Activated CD4-positive, CD25-positive, alpha-beta regulatory T cell (primary cell): ENCODE measurements around the gene TRIM27.
"Not testable (repeated sequence)": the region's sequence is repeated elsewhere in the genome, so short reads cannot be mapped to it uniquely, and the experiment has no call there.

Experiments used
- DNase-seq, 4 experiments: peaks; one replicate each; lab custom pipeline; 2025; lab: John Stamatoyannopoulos, UW

The TRIM27 gene

GRCh38 chr6:28864326-28864923, 59.4 kb downstream of the TRIM27 start:
- no peak for DNase-seq

- DNase-seq: peak; percentile 40 to 79 (median 59)
These were observed 60.0 kb downstream of the TRIM27 start for GRCh38 chr6:28863604-28864325.

DNA sequence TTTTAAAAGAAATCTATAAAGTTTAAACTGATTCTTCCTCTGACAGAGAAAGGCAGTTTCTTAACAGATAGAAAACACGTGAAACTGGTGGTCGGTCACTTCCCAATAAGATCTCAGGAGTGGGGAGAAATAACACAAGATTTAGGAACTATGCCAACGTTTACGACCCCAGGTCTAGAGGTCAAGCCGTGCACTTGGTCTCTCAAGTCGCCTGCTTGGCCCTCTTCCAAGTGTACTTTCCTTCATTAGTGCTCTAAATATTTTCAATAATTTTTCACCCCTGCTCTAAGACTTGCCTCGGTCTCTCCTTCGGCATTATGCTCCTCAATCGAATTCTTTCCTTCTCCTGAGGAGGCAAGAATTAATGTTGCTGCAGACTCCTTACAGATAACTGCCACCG, 61.7 kb downstream of the TRIM27 start:
- DNase-seq: no peak

DNA sequence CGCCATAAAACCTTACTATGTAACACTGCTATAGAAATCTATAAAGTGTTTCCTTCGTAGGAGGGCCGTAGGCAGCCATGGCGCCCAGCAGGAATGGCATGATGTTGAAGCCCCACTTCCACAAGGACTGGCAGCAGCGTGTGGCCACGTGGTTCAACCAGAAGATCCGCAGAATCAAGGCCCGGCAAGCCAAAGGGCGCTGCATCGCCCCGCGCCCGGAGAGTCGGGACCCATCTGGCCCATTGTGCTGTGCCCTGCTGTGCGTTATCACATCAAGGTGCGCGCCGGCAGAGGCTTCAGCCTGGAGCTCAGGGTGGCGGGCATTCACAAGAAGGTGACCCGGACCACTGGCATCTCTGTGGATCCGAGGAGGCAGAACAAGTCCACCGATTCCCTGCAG, 62.4 kb downstream of the TRIM27 start:
- DNase-seq: no peak

DNA sequence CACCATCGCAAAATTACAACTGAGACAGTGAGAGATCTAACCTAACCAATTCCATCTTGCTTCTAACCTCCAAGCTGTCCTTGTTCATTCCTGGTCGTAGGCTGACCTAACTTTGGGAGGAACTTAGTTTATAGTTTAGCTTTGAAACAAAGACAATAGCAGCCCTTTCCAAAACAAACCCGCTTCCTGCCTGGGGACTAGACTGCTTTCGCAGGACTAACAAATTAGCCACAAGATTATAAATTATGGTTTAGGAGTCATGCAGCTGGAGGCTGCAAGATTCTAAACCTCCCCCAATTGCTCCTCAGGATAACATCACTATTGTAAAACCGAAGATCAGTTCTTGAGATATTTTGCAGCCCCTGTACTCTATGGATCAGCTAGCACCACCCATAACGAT, 63.2 kb downstream of the TRIM27 start:
- DNase-seq: no peak

DNA sequence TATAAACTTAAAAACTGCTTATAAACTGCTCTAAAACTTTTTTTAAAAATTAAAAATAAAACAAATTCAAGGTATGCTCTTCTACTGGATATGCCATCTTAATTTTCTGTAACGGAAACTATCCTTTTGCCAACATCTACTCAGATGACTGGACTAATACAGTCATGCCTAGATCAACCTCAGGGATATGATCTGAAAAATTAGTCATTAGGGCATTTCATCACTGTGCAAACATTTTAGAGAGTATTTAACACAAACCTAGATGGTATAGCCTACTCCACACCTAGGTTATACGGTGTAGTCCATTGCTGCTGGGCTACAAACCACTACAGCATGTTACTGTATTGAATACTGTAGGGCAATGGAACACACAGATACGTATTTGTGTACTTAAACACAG, 64.8 kb downstream of the TRIM27 start:
- DNase-seq: no peak

DNA sequence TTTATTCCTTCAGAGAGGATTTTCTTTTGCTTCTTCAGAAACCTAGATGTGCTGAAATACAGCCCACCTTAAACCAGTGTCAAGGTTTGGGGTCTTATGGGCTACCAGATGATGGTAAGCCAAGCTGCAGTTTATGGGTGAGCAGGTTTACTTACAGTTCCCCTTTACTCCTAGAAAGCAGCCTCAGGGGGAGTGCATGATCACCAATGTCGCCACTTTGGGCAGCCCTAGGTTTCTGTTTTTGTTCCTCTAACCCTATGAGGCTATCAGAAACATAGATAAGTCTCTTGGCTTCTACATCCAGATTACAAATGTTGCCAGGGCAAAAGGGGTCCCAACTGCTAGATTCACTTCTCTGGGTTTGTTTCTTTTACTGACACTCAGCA, 67.2 kb downstream of the TRIM27 start:
- DNase-seq: no peak

DNA sequence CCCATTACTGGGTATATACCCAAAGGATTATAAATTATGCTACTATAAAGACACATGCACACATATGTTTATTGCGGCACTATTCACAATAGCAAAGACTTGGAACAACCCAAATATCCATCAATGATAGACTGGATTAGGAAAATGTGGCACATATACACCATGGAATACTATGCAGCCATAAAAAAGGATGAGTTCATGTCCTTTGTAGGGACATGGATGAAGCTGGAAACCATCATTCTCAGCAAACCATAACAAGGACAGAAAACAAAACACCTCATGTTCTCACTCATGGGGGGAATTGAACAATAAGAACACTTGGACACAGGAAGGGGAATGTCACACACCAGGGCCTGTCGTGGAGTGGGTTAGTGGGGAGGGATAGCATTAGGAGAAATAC, 69.4 kb downstream of the TRIM27 start:
- not testable (repeated sequence) for DNase-seq
